Lung (tissue), 12 donors: Measurements from ENCODE around the gene STS. TPM values are rescaled to one million over a fixed set of nuclear protein-coding genes. Genes with fewer than 3 reads are reported as not detected.

ENCODE experiments used
- ATAC-seq: fragments of 200-7000 bp; cut with Tn5 transposase; one replicate; pipeline ENCODE4 v1.9.1; 2020; ENCODE audit warnings: moderate number of reproducible peaks; ENCODE audit not compliant: insufficient read depth, low FRiP score
- DNase-seq, 3 donors: peaks; one replicate each; pipeline ENCODE4 v3.0.0-alpha.2; 2013 to 2017
- H3K27ac ChIP-seq, 2 donors: one replicate each; pipeline ENCODE4 v1.5.1; 2013; ENCODE audit warnings: mild to moderate bottlenecking in 2 of 2, moderate library complexity in 2 of 2, control low read depth in 1 of 2, inconsistent platforms in 1 of 2, low read depth in 1 of 2, low read length in 1 of 2
- H3K27me3 ChIP-seq, 3 donors: one replicate each; pipeline ENCODE4 v1.5.1; 2013; ENCODE audit warnings: low read length in 2 of 3; ENCODE audit not compliant: control insufficient read depth in 3 of 3, insufficient read depth in 3 of 3
- H3K36me3 ChIP-seq, 4 donors: one replicate each; pipeline ENCODE4 v1.5.1; 2013; ENCODE audit warnings: low read length in 4 of 4, mild to moderate bottlenecking in 1 of 4, moderate library complexity in 1 of 4; ENCODE audit not compliant: control insufficient read depth in 4 of 4, insufficient read depth in 4 of 4
- H3K4me1 ChIP-seq, 5 donors: one replicate each; pipeline ENCODE4 v1.5.1; 2013; ENCODE audit warnings: low read length in 5 of 5, mild to moderate bottlenecking in 2 of 5, moderate library complexity in 1 of 5; ENCODE audit not compliant: control insufficient read depth in 5 of 5, insufficient read depth in 5 of 5
- H3K4me3 ChIP-seq: one replicate; pipeline ENCODE4 v1.5.1; 2013; ENCODE audit warnings: mild to moderate bottlenecking, control low read depth, moderate library complexity
- H3K9ac ChIP-seq, 2 donors: one replicate each; pipeline ENCODE4 v1.5.1; 2013; ENCODE audit warnings: low read length in 2 of 2, control low read depth in 1 of 2; ENCODE audit not compliant: insufficient read depth in 1 of 2
- H3K9me3 ChIP-seq, 4 donors: one replicate each; pipeline ENCODE4 v1.5.1; 2013; ENCODE audit warnings: low read length in 3 of 4, mild to moderate bottlenecking in 1 of 4, moderate library complexity in 1 of 4; ENCODE audit not compliant: control insufficient read depth in 4 of 4, insufficient read depth in 3 of 4
- WGBS, 2 donors: extraction: QIAGEN DNeasy Blood & Tissue Kit; methylation state at CpG; one replicate each; pipeline ENCODE4 v1.1.7; 2013; 5-methylcytosine and 5-hydroxymethylcytosine counted together
- polyA plus RNA-seq, 2 donors: library from polyadenylated mRNA; stranded (reverse); fragments of 200-250 nt; gene quantifications; one replicate each; pipeline ENCODE4 v1.2.1, GENCODE V29; 2013
- total RNA-seq, 2 donors: library from RNA; depleted of rRNA in 1 of 2; stranded (reverse); fragments of >200 nt in 1 of 2; gene quantifications; one replicate each; pipeline ENCODE4 v1.2.1, GENCODE V29; 2014 to 2021
- TF ChIP-seq, protein P1 (sequence below): IDR thresholded peaks from 2 replicates; pipeline ENCODE4 v1.5.1; 2012; ENCODE audit warnings: mild to moderate bottlenecking; ENCODE audit errors: control extremely low read depth, extremely low read depth
- donor health status: control.
- donor health status: control.
- donor health status: Bipolar disorder and iron deficiency.
- donor health status: healthy.
- donor health status: DM: yes; HTN: yes; CAD: no.

Gene STS
- total and polyA plus RNA-seq, 4 donors, result 5.1 to 16.7 (median 10.9) TPM

DNA sequence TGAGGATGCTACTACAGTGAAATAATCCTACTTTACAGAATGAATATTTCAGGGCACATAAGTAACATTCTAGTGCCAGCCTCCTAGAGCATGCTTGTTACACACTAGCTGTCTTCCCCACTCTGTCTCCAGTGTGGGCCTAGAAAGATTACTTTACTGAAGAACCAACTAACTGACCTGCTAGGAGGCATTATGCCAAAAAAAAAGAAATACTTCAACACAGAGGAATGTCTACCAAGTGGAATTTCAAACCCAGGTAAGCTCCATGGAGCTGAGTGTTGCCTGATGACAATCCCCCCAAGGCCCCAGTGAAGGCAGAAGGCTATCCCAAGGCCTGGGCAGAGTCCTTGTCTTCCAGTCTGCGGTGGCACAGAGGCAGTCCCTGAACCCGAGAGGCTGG is 40.9 kb upstream of the STS start:
- Histone ChIP-seq H3K27ac (no peak overlapping the region), H3K27me3 (peaks cover 0 to 8% (median 0%) of the 10 kb centered on the region in 3 donors), H3K4me3 (no peak overlapping the region), H3K9me3 (peaks cover 0 to 4% (median 0%) of the 10 kb centered on the region in 4 donors), H3K36me3 (peaks cover 0 to 7% (median 4%) of the 10 kb centered on the region in 4 donors), H3K9ac (no peak overlapping the region), H3K4me1 (peaks cover 0 to 17% (median 0%) of the 10 kb centered on the region in 5 donors)
- TF ChIP-seq, protein P1, sequence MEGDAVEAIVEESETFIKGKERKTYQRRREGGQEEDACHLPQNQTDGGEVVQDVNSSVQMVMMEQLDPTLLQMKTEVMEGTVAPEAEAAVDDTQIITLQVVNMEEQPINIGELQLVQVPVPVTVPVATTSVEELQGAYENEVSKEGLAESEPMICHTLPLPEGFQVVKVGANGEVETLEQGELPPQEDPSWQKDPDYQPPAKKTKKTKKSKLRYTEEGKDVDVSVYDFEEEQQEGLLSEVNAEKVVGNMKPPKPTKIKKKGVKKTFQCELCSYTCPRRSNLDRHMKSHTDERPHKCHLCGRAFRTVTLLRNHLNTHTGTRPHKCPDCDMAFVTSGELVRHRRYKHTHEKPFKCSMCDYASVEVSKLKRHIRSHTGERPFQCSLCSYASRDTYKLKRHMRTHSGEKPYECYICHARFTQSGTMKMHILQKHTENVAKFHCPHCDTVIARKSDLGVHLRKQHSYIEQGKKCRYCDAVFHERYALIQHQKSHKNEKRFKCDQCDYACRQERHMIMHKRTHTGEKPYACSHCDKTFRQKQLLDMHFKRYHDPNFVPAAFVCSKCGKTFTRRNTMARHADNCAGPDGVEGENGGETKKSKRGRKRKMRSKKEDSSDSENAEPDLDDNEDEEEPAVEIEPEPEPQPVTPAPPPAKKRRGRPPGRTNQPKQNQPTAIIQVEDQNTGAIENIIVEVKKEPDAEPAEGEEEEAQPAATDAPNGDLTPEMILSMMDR, result no peak
- no peak for ATAC-seq
- peak in 1 of 3 donors; percentile 22 for DNase-seq
- 100% methylated on average over 2 of the region's 2 CpGs for WGBS, 2 donors

DNA sequence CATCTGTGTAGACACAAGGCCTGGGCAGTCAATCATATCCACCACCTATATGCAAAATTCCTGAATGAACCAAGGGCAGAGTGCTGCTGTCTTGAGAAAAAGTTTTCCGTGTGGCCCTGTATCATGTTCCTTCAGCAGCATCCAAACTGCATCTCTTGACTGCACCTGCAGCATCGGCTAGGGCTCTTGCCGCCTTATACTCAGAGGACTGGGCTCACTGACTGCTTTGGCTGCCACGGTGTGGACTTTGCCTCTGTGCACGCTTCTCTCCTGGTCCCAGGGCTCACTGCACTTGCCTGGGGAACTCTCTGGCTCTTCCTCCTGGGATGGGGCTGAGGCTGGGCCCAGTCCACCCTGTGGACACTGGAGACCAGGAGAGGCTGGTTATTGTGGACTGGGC is 39.5 kb upstream of the STS start:
- H3K4me1 ChIP-seq, result peaks cover 0 to 17% (median 0%) of the 10 kb centered on the region in 5 donors
- no peak overlapping the region for H3K9ac ChIP-seq
- H3K36me3 ChIP-seq, result peaks cover 0 to 7% (median 4%) of the 10 kb centered on the region in 4 donors
- TF ChIP-seq, protein P1, result no peak
- H3K9me3 ChIP-seq, result peaks cover 0 to 2% (median 0%) of the 10 kb centered on the region in 4 donors
- ATAC-seq (no peak), DNase-seq (no peak)
- 95 to 98% methylated on average over 5 of the region's 5 CpGs for WGBS, 2 donors
- H3K27ac ChIP-seq, result no peak overlapping the region
- H3K4me3 ChIP-seq, result no peak overlapping the region
- peaks cover 0 to 10% (median 0%) of the 10 kb centered on the region in 3 donors for H3K27me3 ChIP-seq

DNA sequence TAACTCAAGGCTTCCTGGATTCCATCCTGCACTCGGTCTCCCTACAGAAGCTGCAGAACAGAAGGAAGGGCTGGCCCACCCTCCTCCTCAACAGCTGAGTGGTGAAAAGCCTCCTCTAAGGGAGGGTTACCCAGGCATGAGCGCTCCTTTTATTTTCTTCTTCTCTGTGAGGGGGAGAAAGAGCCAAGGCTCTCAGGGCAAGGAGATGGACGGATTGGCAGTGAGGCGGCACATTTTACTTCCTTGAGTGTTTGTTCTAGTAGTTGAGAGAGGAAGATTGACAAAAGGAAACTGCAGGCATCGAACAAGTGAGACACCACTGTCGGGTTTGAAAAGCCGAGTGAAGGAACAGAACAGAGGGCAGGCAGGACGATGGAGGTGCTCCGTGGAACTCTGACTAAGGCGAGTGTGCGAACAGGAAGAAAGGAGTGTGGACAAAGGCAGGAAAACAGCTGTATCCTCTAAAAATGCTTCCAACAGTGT is 38.4 kb upstream of the STS start:
- TF ChIP-seq, protein P1, result no peak
- ATAC-seq (peak; percentile 45), DNase-seq (peak in 2 of 3 donors; percentile 22 to 32)
- 17 to 21% methylated on average over 11 of the region's 11 CpGs for WGBS, 2 donors
- no peaks in the 10 kb centered on the region for H3K9me3 ChIP-seq
- H3K36me3 ChIP-seq, result peaks cover 3 to 5% (median 4%) of the 10 kb centered on the region in 4 donors
- no peak overlapping the region for H3K4me3 ChIP-seq
- H3K27me3 ChIP-seq, result peaks cover 0 to 10% (median 0%) of the 10 kb centered on the region in 3 donors
- H3K9ac ChIP-seq, result no peak overlapping the region
- peaks cover 0 to 17% (median 0%) of the 10 kb centered on the region in 5 donors for H3K4me1 ChIP-seq
- peak overlapping the region in 1 of 2 donors; percentile 71 for H3K27ac ChIP-seq
